ENCODE measurements around the gene PLEKHG5.

DNA sequence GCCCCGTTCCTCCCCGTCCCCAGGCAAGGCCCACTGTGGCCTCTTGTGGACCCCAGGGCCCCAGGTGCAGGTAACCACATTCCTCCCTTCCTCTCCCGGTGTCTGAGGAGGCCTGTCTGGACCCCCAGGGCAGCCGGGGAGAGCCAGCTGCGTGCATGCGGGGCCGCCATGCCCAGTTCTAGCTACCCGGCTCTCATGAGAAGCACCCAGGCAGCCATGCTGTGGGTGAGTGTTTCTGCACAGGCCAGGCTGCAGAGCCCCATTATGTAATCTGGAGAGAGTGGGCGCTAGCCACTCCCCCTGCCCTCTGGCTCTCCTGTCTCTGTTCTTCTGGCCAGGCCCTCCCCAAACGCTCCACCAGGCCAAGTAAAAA lies 18.4 kb upstream of the PLEKHG5 start:
- TF ChIP-seq ZNF384 (IDR thresholded peaks at IDR 0.05) (no peak), NFRKB (IDR thresholded peaks at IDR 0.05) (no peak), BHLHE40 (IDR thresholded peaks at IDR 0.05; ENCODE audit: borderline replicate concordance) (no peak), FOXK2 (IDR thresholded peaks at IDR 0.05) (no peak), FOXM1 (IDR thresholded peaks at IDR 0.05; ENCODE audit: borderline replicate concordance) (no peak), SP1 (IDR thresholded peaks at IDR 0.05) (no peak), CTBP1 (IDR thresholded peaks at IDR 0.05; ENCODE audit: borderline replicate concordance) (no peak), FOXA1 (IDR thresholded peaks at IDR 0.05) (no peak), HDGF (IDR thresholded peaks at IDR 0.05; ENCODE audit: borderline replicate concordance) (no peak), ARNT (IDR thresholded peaks at IDR 0.05) (no peak)
- TF ChIP-seq, protein P1, sequence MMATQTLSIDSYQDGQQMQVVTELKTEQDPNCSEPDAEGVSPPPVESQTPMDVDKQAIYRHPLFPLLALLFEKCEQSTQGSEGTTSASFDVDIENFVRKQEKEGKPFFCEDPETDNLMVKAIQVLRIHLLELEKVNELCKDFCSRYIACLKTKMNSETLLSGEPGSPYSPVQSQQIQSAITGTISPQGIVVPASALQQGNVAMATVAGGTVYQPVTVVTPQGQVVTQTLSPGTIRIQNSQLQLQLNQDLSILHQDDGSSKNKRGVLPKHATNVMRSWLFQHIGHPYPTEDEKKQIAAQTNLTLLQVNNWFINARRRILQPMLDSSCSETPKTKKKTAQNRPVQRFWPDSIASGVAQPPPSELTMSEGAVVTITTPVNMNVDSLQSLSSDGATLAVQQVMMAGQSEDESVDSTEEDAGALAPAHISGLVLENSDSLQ (IDR thresholded peaks at IDR 0.05) = no peak

All from HEK293T (cell line).